ENCODE data around the gene SDCCAG8.

- TF ChIP-seq CTCF (IDR thresholded peaks at IDR 0.05): no peak
- TF ChIP-seq POLR2AphosphoS5 (IDR thresholded peaks at IDR 0.05): no peak
Observed at GRCh38 chr1:243244432-243244841, 11.4 kb upstream of the SDCCAG8 start.

Measured in esophagus muscularis mucosa (tissue), 3 donors.